Type B pancreatic cell (in vitro differentiated cells): ENCODE data around the gene EEF1A2. TPM values are rescaled to one million over a fixed set of nuclear protein-coding genes. Genes with fewer than 3 reads are reported as not detected.

ENCODE experiments used
- DNase-seq: peaks from one replicate; pipeline ENCODE4 v3.0.0; 2021; ENCODE audit warnings: mixed read lengths; ENCODE audit not compliant: unreplicated experiment; ENCODE audit errors: extremely low spot score
- H3K27ac Mint-ChIP-seq: 2 replicates; pipeline ENCODE4 v1.8.0; 2021; ENCODE audit warnings: mild to moderate bottlenecking, mixed read lengths
- H3K27me3 Mint-ChIP-seq: 2 replicates; pipeline ENCODE4 v1.8.0; 2021; ENCODE audit warnings: mixed read lengths
- H3K36me3 Mint-ChIP-seq: 2 replicates; pipeline ENCODE4 v1.8.0; 2021; ENCODE audit warnings: mixed read lengths
- H3K4me1 Mint-ChIP-seq: one replicate; pipeline ENCODE4 v1.8.0; 2021; ENCODE audit warnings: mixed read lengths; ENCODE audit not compliant: unreplicated experiment
- H3K4me3 Mint-ChIP-seq: 2 replicates; pipeline ENCODE4 v1.8.0; 2021; ENCODE audit warnings: mild to moderate bottlenecking, mixed read lengths
- H3K9me3 Mint-ChIP-seq: 2 replicates; pipeline ENCODE4 v1.8.0; 2021; ENCODE audit warnings: mixed read lengths
- total RNA-seq: library from RNA; stranded (reverse); gene quantifications from 2 replicates; pipeline ENCODE4 v1.2.1, GENCODE V29; 2021; ENCODE audit warnings: low replicate concordance
- TF ChIP-seq, protein P1 (sequence below): fragments of 200-600 bp; sonication (generic); conservative IDR thresholded peaks from 2 replicates; pipeline ENCODE4 v1.5.0; 2021; ENCODE audit warnings: antibody characterized with exemption, mild to moderate bottlenecking

EEF1A2 gene
- total RNA-seq, 1 donor from 2014 or later, result 20.5 TPM

DNA sequence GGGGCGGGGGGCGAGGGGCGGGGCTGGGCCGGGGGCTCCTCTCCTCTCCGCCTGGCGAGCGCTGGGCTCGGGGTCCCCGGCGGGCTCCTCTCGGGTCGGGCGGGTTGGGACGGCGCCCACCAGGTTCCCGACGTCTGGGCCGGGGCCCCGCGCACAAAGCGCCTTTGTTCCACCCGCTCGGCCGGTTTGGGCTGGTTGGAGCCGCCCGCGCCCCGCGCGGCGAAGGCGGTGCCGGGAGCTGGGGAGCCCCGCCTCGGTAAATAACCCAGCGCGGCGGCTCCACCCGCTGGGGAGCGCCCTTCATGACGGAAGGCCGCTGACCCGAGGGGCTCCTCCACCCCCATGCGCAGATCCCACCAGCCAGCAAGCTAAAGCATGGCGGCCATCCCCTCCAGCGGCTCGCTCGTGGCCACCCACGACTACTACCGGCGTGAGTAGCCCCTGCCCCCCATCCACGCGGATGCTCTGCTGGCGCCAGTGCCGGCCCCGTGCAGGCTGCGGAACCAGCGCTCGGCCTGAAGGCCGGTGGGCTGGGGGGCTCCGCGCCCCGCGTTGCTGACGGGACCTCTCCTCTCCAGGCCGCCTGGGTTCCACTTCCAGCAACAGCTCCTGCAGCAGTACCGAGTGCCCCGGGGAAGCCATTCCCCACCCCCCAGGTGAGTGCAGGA lies 22.2 kb upstream of the EEF1A2 start:
- H3K4me3 Mint-ChIP-seq, result peak overlapping the region; percentile 90
- peaks cover 14% of the 10 kb centered on the region for H3K4me1 Mint-ChIP-seq
- no peaks in the 10 kb centered on the region for H3K9me3 Mint-ChIP-seq
- DNase-seq, result peak; percentile 87
- H3K36me3 Mint-ChIP-seq, result peaks cover 10% of the 10 kb centered on the region
- H3K27me3 Mint-ChIP-seq, result peaks cover 7% of the 10 kb centered on the region
- H3K27ac Mint-ChIP-seq, result peak overlapping the region; percentile 91
- TF ChIP-seq, protein P1, sequence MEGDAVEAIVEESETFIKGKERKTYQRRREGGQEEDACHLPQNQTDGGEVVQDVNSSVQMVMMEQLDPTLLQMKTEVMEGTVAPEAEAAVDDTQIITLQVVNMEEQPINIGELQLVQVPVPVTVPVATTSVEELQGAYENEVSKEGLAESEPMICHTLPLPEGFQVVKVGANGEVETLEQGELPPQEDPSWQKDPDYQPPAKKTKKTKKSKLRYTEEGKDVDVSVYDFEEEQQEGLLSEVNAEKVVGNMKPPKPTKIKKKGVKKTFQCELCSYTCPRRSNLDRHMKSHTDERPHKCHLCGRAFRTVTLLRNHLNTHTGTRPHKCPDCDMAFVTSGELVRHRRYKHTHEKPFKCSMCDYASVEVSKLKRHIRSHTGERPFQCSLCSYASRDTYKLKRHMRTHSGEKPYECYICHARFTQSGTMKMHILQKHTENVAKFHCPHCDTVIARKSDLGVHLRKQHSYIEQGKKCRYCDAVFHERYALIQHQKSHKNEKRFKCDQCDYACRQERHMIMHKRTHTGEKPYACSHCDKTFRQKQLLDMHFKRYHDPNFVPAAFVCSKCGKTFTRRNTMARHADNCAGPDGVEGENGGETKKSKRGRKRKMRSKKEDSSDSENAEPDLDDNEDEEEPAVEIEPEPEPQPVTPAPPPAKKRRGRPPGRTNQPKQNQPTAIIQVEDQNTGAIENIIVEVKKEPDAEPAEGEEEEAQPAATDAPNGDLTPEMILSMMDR, result peak; percentile 14

GRCh38 chr20:63520504-63520933 lies 21.6 kb upstream of the EEF1A2 start, which contains the start of gene PPDPF:
PPDPF (plus strand) TSS chr20:63520765; CDS start chr20:63521309, 544 bp downstream.
- Mint-ChIP-seq H3K9me3 (no peaks in the 10 kb centered on the region), H3K36me3 (peaks cover 10% of the 10 kb centered on the region), H3K27me3 (peaks cover 10% of the 10 kb centered on the region), H3K4me1 (peaks cover 14% of the 10 kb centered on the region), H3K27ac (peak within 1 kb of the TSS; percentile 91), H3K4me3 (peak within 1 kb of the TSS; percentile 90)
- TF ChIP-seq, protein P1, result no peak
- DNase-seq, result peak; percentile 90

DNA sequence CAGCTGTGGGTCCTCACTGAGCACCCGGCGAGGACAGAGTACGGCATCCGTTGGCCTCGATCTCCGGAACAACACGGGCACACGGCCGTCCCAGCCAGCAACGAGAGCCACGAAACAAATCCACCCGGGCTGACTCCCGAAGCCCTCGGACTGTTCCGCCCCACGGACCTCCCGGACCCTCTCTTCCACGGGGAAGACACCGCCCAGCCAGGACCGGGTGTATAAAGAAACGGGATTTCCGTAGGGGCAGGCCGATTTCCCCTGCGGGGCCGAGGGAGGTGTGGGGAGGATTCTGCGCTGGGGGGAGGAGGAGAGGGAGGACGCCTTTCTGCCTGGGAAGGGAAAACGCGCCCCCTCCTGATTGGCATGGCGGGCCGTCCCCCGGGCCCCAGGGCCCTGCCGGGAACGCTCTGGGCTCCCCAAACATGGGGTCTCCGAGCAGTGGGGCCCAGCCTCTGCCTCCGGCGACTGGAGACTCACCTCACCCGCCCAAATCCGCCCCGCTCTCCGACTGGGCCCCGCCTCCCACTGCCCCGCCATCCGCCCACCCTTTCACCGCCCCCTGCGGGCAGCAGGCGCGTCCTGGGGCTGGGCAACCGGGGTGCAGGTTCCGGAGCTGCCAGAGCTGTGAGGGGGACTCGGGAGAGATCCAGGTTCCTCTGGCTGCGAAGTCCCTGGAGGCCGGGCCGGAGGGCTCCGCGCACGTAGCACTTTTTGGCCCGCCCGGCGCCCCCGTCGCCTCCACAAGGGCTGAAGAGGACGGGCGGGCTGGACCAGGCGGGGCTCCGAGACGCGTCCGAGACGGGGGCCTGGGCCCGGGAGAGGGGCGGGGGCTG lies 21.0 kb upstream of the EEF1A2 start:
- H3K27me3 Mint-ChIP-seq, result peaks cover 16% of the 10 kb centered on the region
- H3K9me3 Mint-ChIP-seq, result no peaks in the 10 kb centered on the region
- no peak overlapping the region for H3K27ac Mint-ChIP-seq
- peak overlapping the region; percentile 77 for H3K4me3 Mint-ChIP-seq
- peaks cover 10% of the 10 kb centered on the region for H3K4me1 Mint-ChIP-seq
- peak; percentile 68 for DNase-seq
- H3K36me3 Mint-ChIP-seq, result peaks cover 10% of the 10 kb centered on the region
- TF ChIP-seq, protein P1, result peak; percentile 44

DNA sequence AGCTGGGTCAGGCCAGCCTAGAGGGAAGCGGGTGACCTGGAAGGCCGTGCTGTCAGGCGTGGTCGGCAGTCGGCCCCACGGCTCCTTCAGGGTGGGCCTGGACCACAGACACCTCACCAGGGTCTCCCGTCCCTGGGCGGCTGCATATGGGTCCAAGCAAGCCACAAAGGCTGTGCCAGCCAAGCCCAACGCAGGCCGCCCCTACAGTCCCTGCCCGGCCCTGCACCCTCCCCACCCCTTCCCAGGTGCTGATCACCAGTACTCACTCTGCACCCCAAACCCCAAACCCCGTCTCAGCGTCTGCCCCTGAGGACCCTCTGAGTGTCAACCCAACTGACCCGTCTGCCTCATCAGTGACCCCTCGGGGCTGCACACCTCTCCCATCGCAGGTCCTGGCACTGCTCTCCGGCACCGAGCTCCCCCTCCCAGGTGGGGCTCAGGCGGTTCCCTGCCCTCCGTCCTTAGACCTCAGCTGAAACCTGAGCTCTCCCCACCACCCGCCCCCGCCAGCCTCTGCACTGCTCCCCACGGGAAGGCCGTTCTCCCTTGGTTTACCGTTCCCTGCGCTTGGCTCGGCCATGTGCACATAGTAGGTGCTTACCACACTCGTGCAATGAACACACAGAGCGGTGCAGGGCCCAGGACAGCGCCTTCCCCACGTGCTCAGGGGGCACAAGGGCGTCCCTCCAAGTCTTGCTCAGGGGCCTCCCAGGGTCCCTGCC lies 20.2 kb upstream of the EEF1A2 start:
- DNase-seq, result peak; percentile 68
- peaks cover 3% of the 10 kb centered on the region for H3K4me1 Mint-ChIP-seq
- TF ChIP-seq, protein P1, result peak; percentile 1
- peaks cover 20% of the 10 kb centered on the region for H3K27me3 Mint-ChIP-seq
- peaks cover 10% of the 10 kb centered on the region for H3K36me3 Mint-ChIP-seq
- H3K4me3 Mint-ChIP-seq, result peak overlapping the region; percentile 77
- no peaks in the 10 kb centered on the region for H3K9me3 Mint-ChIP-seq
- H3K27ac Mint-ChIP-seq, result peak overlapping the region; percentile 39

DNA sequence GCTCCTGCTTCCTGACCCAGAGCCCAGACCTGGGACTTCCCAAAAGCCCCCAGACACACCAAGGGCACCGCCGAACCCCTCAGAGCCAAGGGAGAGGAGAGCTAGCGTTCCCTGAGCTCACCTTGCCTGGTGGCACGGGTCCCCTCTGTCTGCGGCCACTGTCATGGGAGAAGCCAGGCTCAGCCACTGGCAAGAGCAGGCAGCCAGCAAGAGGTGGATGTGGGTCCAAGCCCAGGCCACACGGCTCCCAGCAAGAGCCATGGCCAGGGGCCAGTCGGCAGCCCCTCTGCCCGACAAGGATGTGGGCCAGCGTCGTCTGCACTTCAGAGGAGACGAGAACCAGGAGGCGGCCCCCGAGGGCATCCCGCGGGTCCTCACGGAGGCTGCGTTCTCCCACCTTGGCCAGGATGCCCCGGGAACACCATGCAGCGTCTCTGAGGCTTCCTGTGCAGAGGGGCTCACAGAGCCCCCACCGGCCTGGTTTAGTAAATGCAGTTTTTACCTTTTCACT lies 19.5 kb upstream of the EEF1A2 start:
- TF ChIP-seq, protein P1, result peak; percentile 38
- Mint-ChIP-seq H3K4me3 (peak overlapping the region; percentile 77), H3K27me3 (peaks cover 24% of the 10 kb centered on the region), H3K36me3 (peaks cover 4% of the 10 kb centered on the region), H3K4me1 (no peaks in the 10 kb centered on the region), H3K9me3 (peaks cover 1% of the 10 kb centered on the region), H3K27ac (peak overlapping the region; percentile 39)
- DNase-seq, result no peak
